ENCODE results near the gene VIPR2.
"Not testable (repeated sequence)": the region's sequence is repeated elsewhere in the genome, so short reads cannot be mapped to it uniquely, and the experiment has no call there.

The VIPR2 gene

GRCh38 chr7:159005618-159006017 lies 139.0 kb downstream of the VIPR2 start:
- no peaks in the 10 kb centered on the region for H3K27me3 ChIP-seq (ENCODE audit: control insufficient read depth in 2 of 2, insufficient read depth in 2 of 2, low read length in 2 of 2)
- no peaks in the 10 kb centered on the region for H3K9me3 ChIP-seq (ENCODE audit: control insufficient read depth in 2 of 2, low read length in 2 of 2)
- no peaks in the 10 kb centered on the region for H3K36me3 ChIP-seq (ENCODE audit: control insufficient read depth in 2 of 2, insufficient read depth in 2 of 2, low read length in 2 of 2)
- no peak overlapping the region for H3K9ac ChIP-seq (ENCODE audit: low read depth in 1 of 2, low read length in 2 of 2)
- no peak overlapping the region for H3K4me3 ChIP-seq (ENCODE audit: low read length in 2 of 2)
- no peak overlapping the region for H3K27ac ChIP-seq (ENCODE audit: low read depth in 2 of 2, low read length in 2 of 2)
- H3K4me1 ChIP-seq (ENCODE audit: control insufficient read depth in 2 of 2, insufficient read depth in 2 of 2, low read length in 2 of 2) = no peaks in the 10 kb centered on the region

- H3K9ac ChIP-seq (ENCODE audit: low read depth in 1 of 2, low read length in 2 of 2) = no peak overlapping the region
- H3K36me3 ChIP-seq (ENCODE audit: control insufficient read depth in 2 of 2, insufficient read depth in 2 of 2, low read length in 2 of 2) = no peaks in the 10 kb centered on the region
Measured at GRCh38 chr7:159004411-159004810, 140.3 kb downstream of the VIPR2 start.

GRCh38 chr7:159001811-159002210 lies 142.9 kb downstream of the VIPR2 start:
- no peak overlapping the region for H3K27ac ChIP-seq (ENCODE audit: low read depth in 2 of 2, low read length in 2 of 2)
- H3K9ac ChIP-seq (ENCODE audit: low read depth in 1 of 2, low read length in 2 of 2) = no peak overlapping the region
- no peaks in the 10 kb centered on the region for H3K9me3 ChIP-seq (ENCODE audit: control insufficient read depth in 2 of 2, low read length in 2 of 2)
- no peaks in the 10 kb centered on the region for H3K36me3 ChIP-seq (ENCODE audit: control insufficient read depth in 2 of 2, insufficient read depth in 2 of 2, low read length in 2 of 2)
- no peak overlapping the region for H3K4me3 ChIP-seq (ENCODE audit: low read length in 2 of 2)
- no peaks in the 10 kb centered on the region for H3K27me3 ChIP-seq (ENCODE audit: control insufficient read depth in 2 of 2, insufficient read depth in 2 of 2, low read length in 2 of 2)
- no peaks in the 10 kb centered on the region for H3K4me1 ChIP-seq (ENCODE audit: control insufficient read depth in 2 of 2, insufficient read depth in 2 of 2, low read length in 2 of 2)

More at GRCh38 chr7:159004411-159004810, 140.3 kb downstream of the VIPR2 start:
- Histone ChIP-seq H3K4me3 (ENCODE audit: low read length in 2 of 2) (no peak overlapping the region), H3K27ac (ENCODE audit: low read depth in 2 of 2, low read length in 2 of 2) (no peak overlapping the region), H3K27me3 (ENCODE audit: control insufficient read depth in 2 of 2, insufficient read depth in 2 of 2, low read length in 2 of 2) (no peaks in the 10 kb centered on the region), H3K4me1 (ENCODE audit: control insufficient read depth in 2 of 2, insufficient read depth in 2 of 2, low read length in 2 of 2) (no peaks in the 10 kb centered on the region), H3K9me3 (ENCODE audit: control insufficient read depth in 2 of 2, low read length in 2 of 2) (no peaks in the 10 kb centered on the region)

GRCh38 chr7:159000859-159001435 lies 143.7 kb downstream of the VIPR2 start:
- H3K27ac ChIP-seq (ENCODE audit: low read depth in 2 of 2, low read length in 2 of 2) = no peak overlapping the region
- H3K9me3 ChIP-seq (ENCODE audit: control insufficient read depth in 2 of 2, low read length in 2 of 2) = no peaks in the 10 kb centered on the region
- no peak overlapping the region for H3K9ac ChIP-seq (ENCODE audit: low read depth in 1 of 2, low read length in 2 of 2)
- H3K4me3 ChIP-seq (ENCODE audit: low read length in 2 of 2) = no peak overlapping the region
- H3K36me3 ChIP-seq (ENCODE audit: control insufficient read depth in 2 of 2, insufficient read depth in 2 of 2, low read length in 2 of 2) = no peaks in the 10 kb centered on the region
- no peaks in the 10 kb centered on the region for H3K4me1 ChIP-seq (ENCODE audit: control insufficient read depth in 2 of 2, insufficient read depth in 2 of 2, low read length in 2 of 2)
- H3K27me3 ChIP-seq (ENCODE audit: control insufficient read depth in 2 of 2, insufficient read depth in 2 of 2, low read length in 2 of 2) = no peaks in the 10 kb centered on the region

- Histone ChIP-seq H3K27me3 (ENCODE audit: control insufficient read depth in 2 of 2, insufficient read depth in 2 of 2, low read length in 2 of 2) (peaks cover 0 to 4% of the 10 kb centered on the region in 2 donors), H3K9ac (ENCODE audit: low read depth in 1 of 2, low read length in 2 of 2) (no peak overlapping the region), H3K27ac (ENCODE audit: low read depth in 2 of 2, low read length in 2 of 2) (no peak overlapping the region), H3K9me3 (ENCODE audit: control insufficient read depth in 2 of 2, low read length in 2 of 2) (no peaks in the 10 kb centered on the region), H3K36me3 (ENCODE audit: control insufficient read depth in 2 of 2, insufficient read depth in 2 of 2, low read length in 2 of 2) (no peaks in the 10 kb centered on the region), H3K4me3 (ENCODE audit: low read length in 2 of 2) (no peak overlapping the region), H3K4me1 (ENCODE audit: control insufficient read depth in 2 of 2, insufficient read depth in 2 of 2, low read length in 2 of 2) (no peaks in the 10 kb centered on the region)
Measured at GRCh38 chr7:159000070-159000469, 144.6 kb downstream of the VIPR2 start.

- Histone ChIP-seq H3K27ac (ENCODE audit: low read depth in 2 of 2, low read length in 2 of 2) (no peak overlapping the region), H3K36me3 (ENCODE audit: control insufficient read depth in 2 of 2, insufficient read depth in 2 of 2, low read length in 2 of 2) (no peaks in the 10 kb centered on the region), H3K9ac (ENCODE audit: low read depth in 1 of 2, low read length in 2 of 2) (no peak overlapping the region), H3K9me3 (ENCODE audit: control insufficient read depth in 2 of 2, low read length in 2 of 2) (no peaks in the 10 kb centered on the region), H3K4me1 (ENCODE audit: control insufficient read depth in 2 of 2, insufficient read depth in 2 of 2, low read length in 2 of 2) (no peaks in the 10 kb centered on the region), H3K27me3 (ENCODE audit: control insufficient read depth in 2 of 2, insufficient read depth in 2 of 2, low read length in 2 of 2) (peaks cover 0 to 4% of the 10 kb centered on the region in 2 donors), H3K4me3 (ENCODE audit: low read length in 2 of 2) (no peak overlapping the region)
Measured at GRCh38 chr7:158999496-158999895, 145.2 kb downstream of the VIPR2 start.

- not testable (repeated sequence) for H3K27ac ChIP-seq (ENCODE audit: low read depth in 2 of 2, low read length in 2 of 2); H3K9me3 ChIP-seq (ENCODE audit: control insufficient read depth in 2 of 2, low read length in 2 of 2); H3K36me3 ChIP-seq (ENCODE audit: control insufficient read depth in 2 of 2, insufficient read depth in 2 of 2, low read length in 2 of 2)
Measured at GRCh38 chr7:158998261-158998660, 146.4 kb downstream of the VIPR2 start.

GRCh38 chr7:158997471-158997870 lies 147.2 kb downstream of the VIPR2 start:
- H3K36me3 ChIP-seq (ENCODE audit: control insufficient read depth in 2 of 2, insufficient read depth in 2 of 2, low read length in 2 of 2) = no peaks in the 10 kb centered on the region
- H3K27ac ChIP-seq (ENCODE audit: low read depth in 2 of 2, low read length in 2 of 2) = no peak overlapping the region
- H3K9ac ChIP-seq (ENCODE audit: low read depth in 1 of 2, low read length in 2 of 2) = no peak overlapping the region
- H3K4me1 ChIP-seq (ENCODE audit: control insufficient read depth in 2 of 2, insufficient read depth in 2 of 2, low read length in 2 of 2) = no peaks in the 10 kb centered on the region
- H3K27me3 ChIP-seq (ENCODE audit: control insufficient read depth in 2 of 2, insufficient read depth in 2 of 2, low read length in 2 of 2) = peaks cover 0 to 8% of the 10 kb centered on the region in 2 donors
- H3K4me3 ChIP-seq (ENCODE audit: low read length in 2 of 2) = no peak overlapping the region
- no peaks in the 10 kb centered on the region for H3K9me3 ChIP-seq (ENCODE audit: control insufficient read depth in 2 of 2, low read length in 2 of 2)

More at GRCh38 chr7:158998261-158998660, 146.4 kb downstream of the VIPR2 start:
- not testable (repeated sequence) for H3K4me1 ChIP-seq (ENCODE audit: control insufficient read depth in 2 of 2, insufficient read depth in 2 of 2, low read length in 2 of 2); H3K9ac ChIP-seq (ENCODE audit: low read depth in 1 of 2, low read length in 2 of 2); H3K27me3 ChIP-seq (ENCODE audit: control insufficient read depth in 2 of 2, insufficient read depth in 2 of 2, low read length in 2 of 2); H3K4me3 ChIP-seq (ENCODE audit: low read length in 2 of 2)

GRCh38 chr7:158997110-158997453 lies 147.6 kb downstream of the VIPR2 start:
- H3K9me3 ChIP-seq (ENCODE audit: control insufficient read depth in 2 of 2, low read length in 2 of 2) = no peaks in the 10 kb centered on the region
- no peaks in the 10 kb centered on the region for H3K4me1 ChIP-seq (ENCODE audit: control insufficient read depth in 2 of 2, insufficient read depth in 2 of 2, low read length in 2 of 2)
- peaks cover 3 to 8% of the 10 kb centered on the region in 2 donors for H3K27me3 ChIP-seq (ENCODE audit: control insufficient read depth in 2 of 2, insufficient read depth in 2 of 2, low read length in 2 of 2)
- H3K27ac ChIP-seq (ENCODE audit: low read depth in 2 of 2, low read length in 2 of 2) = no peak overlapping the region
- no peaks in the 10 kb centered on the region for H3K36me3 ChIP-seq (ENCODE audit: control insufficient read depth in 2 of 2, insufficient read depth in 2 of 2, low read length in 2 of 2)
- no peak overlapping the region for H3K9ac ChIP-seq (ENCODE audit: low read depth in 1 of 2, low read length in 2 of 2)
- no peak overlapping the region for H3K4me3 ChIP-seq (ENCODE audit: low read length in 2 of 2)

- Histone ChIP-seq H3K27me3 (ENCODE audit: control insufficient read depth in 2 of 2, insufficient read depth in 2 of 2, low read length in 2 of 2) (peaks cover 6 to 8% of the 10 kb centered on the region in 2 donors), H3K9me3 (ENCODE audit: control insufficient read depth in 2 of 2, low read length in 2 of 2) (no peaks in the 10 kb centered on the region), H3K36me3 (ENCODE audit: control insufficient read depth in 2 of 2, insufficient read depth in 2 of 2, low read length in 2 of 2) (no peaks in the 10 kb centered on the region), H3K4me1 (ENCODE audit: control insufficient read depth in 2 of 2, insufficient read depth in 2 of 2, low read length in 2 of 2) (no peaks in the 10 kb centered on the region), H3K4me3 (ENCODE audit: low read length in 2 of 2) (no peak overlapping the region), H3K27ac (ENCODE audit: low read depth in 2 of 2, low read length in 2 of 2) (no peak overlapping the region), H3K9ac (ENCODE audit: low read depth in 1 of 2, low read length in 2 of 2) (no peak overlapping the region)
Measured at GRCh38 chr7:158996214-158997109, 148.2 kb downstream of the VIPR2 start.
